ENCODE data around the gene GNB5. TPM values are rescaled to one million over a fixed set of nuclear protein-coding genes. Genes with fewer than 3 reads are reported as not detected.

Gene GNB5
- total RNA-seq, 2 donors from 2014 or later, result 27.9 to 43.2 TPM

GRCh38 chr15:52109559-52110451, 81.4 kb downstream of the GNB5 start:
- Histone ChIP-seq H3K27me3 (replicated peaks; ENCODE audit: insufficient read depth) (no peaks in the 10 kb centered on the region), H3K4me1 (ENCODE audit: control insufficient read depth in 1 of 2, low read depth in 2 of 2) (peaks cover 0 to 9% of the 10 kb centered on the region in 2 donors), H3K9me3 (no peaks in the 10 kb centered on the region), H3K4me3 (no peak overlapping the region), H3K36me3 (no peaks in the 10 kb centered on the region), H3K27ac (no peak overlapping the region)
- no peak for TF ChIP-seq CTCF (IDR thresholded peaks at IDR 0.05)
- DNase-seq (ENCODE audit: low spot score) (no peak), ATAC-seq (ENCODE audit: insufficient number of reproducible peaks, low FRiP score, low read depth) (no peak)

DNA sequence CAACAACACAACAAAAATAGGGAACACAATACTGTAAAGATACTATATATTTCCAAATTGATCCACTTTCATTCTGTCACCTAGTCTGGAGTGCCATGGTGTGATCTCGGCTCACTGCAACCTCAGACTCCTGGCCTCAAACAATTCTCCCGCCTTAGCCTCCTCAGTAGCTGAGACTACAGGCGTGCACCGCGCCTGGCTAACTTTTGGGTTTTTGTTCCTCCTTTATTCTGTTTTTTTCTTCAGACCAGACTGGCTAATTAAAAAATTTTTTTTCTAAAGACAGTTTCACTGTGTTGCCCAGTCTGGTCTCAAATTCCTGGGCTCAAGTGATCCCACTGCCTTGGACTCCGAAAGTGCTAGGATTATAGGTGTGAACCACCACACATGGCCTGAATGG, 84.0 kb downstream of the GNB5 start:
- no peak overlapping the region for H3K27ac ChIP-seq
- H3K36me3 ChIP-seq, result no peaks in the 10 kb centered on the region
- H3K4me3 ChIP-seq, result no peak overlapping the region
- DNase-seq (ENCODE audit: low spot score), result no peak
- H3K4me1 ChIP-seq (ENCODE audit: control insufficient read depth in 1 of 2, low read depth in 2 of 2), result peaks cover 6 to 18% of the 10 kb centered on the region in 2 donors
- H3K9me3 ChIP-seq, result no peaks in the 10 kb centered on the region
- no peak for ATAC-seq (ENCODE audit: insufficient number of reproducible peaks, low FRiP score, low read depth)
- no peak for TF ChIP-seq CTCF (IDR thresholded peaks at IDR 0.05)
- no peaks in the 10 kb centered on the region for H3K27me3 ChIP-seq (replicated peaks; ENCODE audit: insufficient read depth)

- H3K27ac ChIP-seq, result no peak overlapping the region
- H3K9me3 ChIP-seq, result no peaks in the 10 kb centered on the region
- H3K27me3 ChIP-seq (replicated peaks; ENCODE audit: insufficient read depth), result no peaks in the 10 kb centered on the region
- H3K4me1 ChIP-seq (ENCODE audit: control insufficient read depth in 1 of 2, low read depth in 2 of 2), result peaks cover 6 to 12% of the 10 kb centered on the region in 2 donors
- TF ChIP-seq CTCF (IDR thresholded peaks at IDR 0.05), result no peak
- H3K4me3 ChIP-seq, result no peak overlapping the region
- ATAC-seq (ENCODE audit: insufficient number of reproducible peaks, low FRiP score, low read depth) (no peak), DNase-seq (ENCODE audit: low spot score) (no peak)
- no peaks in the 10 kb centered on the region for H3K36me3 ChIP-seq
These were observed 84.6 kb downstream of the GNB5 start for GRCh38 chr15:52106641-52107040.

- DNase-seq (ENCODE audit: low spot score), result no peak
- Histone ChIP-seq H3K4me3 (no peak overlapping the region), H3K9me3 (no peaks in the 10 kb centered on the region), H3K36me3 (no peaks in the 10 kb centered on the region), H3K27me3 (replicated peaks; ENCODE audit: insufficient read depth) (no peaks in the 10 kb centered on the region), H3K4me1 (ENCODE audit: control insufficient read depth in 1 of 2, low read depth in 2 of 2) (peaks cover 6 to 12% of the 10 kb centered on the region in 2 donors), H3K27ac (no peak overlapping the region)
- no peak for ATAC-seq (ENCODE audit: insufficient number of reproducible peaks, low FRiP score, low read depth)
- TF ChIP-seq CTCF (IDR thresholded peaks at IDR 0.05), result no peak
These were observed 85.3 kb downstream of the GNB5 start for GRCh38 chr15:52105846-52106245.

- Histone ChIP-seq H3K9me3 (no peaks in the 10 kb centered on the region), H3K4me3 (no peak overlapping the region), H3K4me1 (ENCODE audit: control insufficient read depth in 1 of 2, low read depth in 2 of 2) (peaks cover 6 to 12% of the 10 kb centered on the region in 2 donors), H3K27ac (no peak overlapping the region), H3K27me3 (replicated peaks; ENCODE audit: insufficient read depth) (no peaks in the 10 kb centered on the region), H3K36me3 (no peaks in the 10 kb centered on the region)
- DNase-seq (ENCODE audit: low spot score), result no peak
- no peak for ATAC-seq (ENCODE audit: insufficient number of reproducible peaks, low FRiP score, low read depth)
- no peak for TF ChIP-seq CTCF (IDR thresholded peaks at IDR 0.05)
These were observed 86.6 kb downstream of the GNB5 start for GRCh38 chr15:52104532-52105004.

Data from thoracic aorta (tissue), 2 donors.